CD4-positive, alpha-beta T cell (primary cell): Measurements from ENCODE around the gene PSMC3. TPM values are rescaled to one million over a fixed set of nuclear protein-coding genes. Genes with fewer than 3 reads are reported as not detected.

Experiments used
- ATAC-seq: fragments of 200-7000 bp; cut with Tn5 transposase; one replicate; pipeline ENCODE4 v1.10.0; 2022; ENCODE audit warnings: mild to moderate bottlenecking; ENCODE audit not compliant: poor library complexity
- CTCF ChIA-PET: fragments of 350-600 bp; sonication (Branson Sonifier 250); formaldehyde crosslinking; loops from one replicate; lab custom pipeline; 2021; ENCODE audit warnings: antibody characterized with exemption, inconsistent platforms; lab: Charles Lee
- POLR2A ChIA-PET: fragments of 350-600 bp; sonication (Branson Sonifier 250); formaldehyde crosslinking; loops from one replicate; lab custom pipeline; 2021; ENCODE audit warnings: antibody characterized with exemption, inconsistent platforms; lab: Charles Lee
- DNase-seq, 14 experiments: peaks; one replicate each; pipeline ENCODE4 v3.0.0-alpha.2; 2013 to 2020; ENCODE audit warnings: mixed read lengths in 2 of 14
- H3K27ac ChIP-seq, 2 donors: one replicate each; pipeline versions ENCODE4 v1.5.1 to v1.7.0; 2013; ENCODE audit warnings: low read length in 2 of 2, low read depth in 1 of 2, mild to moderate bottlenecking in 1 of 2
- H3K27me3 ChIP-seq, 2 experiments: 1 replicate in 1 of 2; 2 replicates in 1 of 2; pipeline versions ENCODE4 v1.6.1 to v1.7.0; 2013; ENCODE audit warnings: low read length in 2 of 2, control low read depth in 1 of 2, mild to moderate bottlenecking in 1 of 2, moderate library complexity in 1 of 2; ENCODE audit not compliant: insufficient read depth in 2 of 2, control insufficient read depth in 1 of 2
- H3K36me3 ChIP-seq: one replicate; pipeline ENCODE4 v1.6.1; 2013; ENCODE audit warnings: low read length, control low read depth; ENCODE audit not compliant: insufficient read depth
- H3K4me1 ChIP-seq: one replicate; pipeline ENCODE4 v1.6.1; 2013; ENCODE audit warnings: low read length, control low read depth; ENCODE audit not compliant: insufficient read depth
- H3K4me3 ChIP-seq: one replicate; pipeline ENCODE4 v1.5.1; 2013; ENCODE audit warnings: mild to moderate bottlenecking, low read length, moderate library complexity
- H3K9me3 ChIP-seq, 2 experiments: 1 replicate in 1 of 2; 2 replicates in 1 of 2; pipeline versions ENCODE4 v1.6.1 to v1.7.0; 2013; ENCODE audit warnings: low read length in 2 of 2, mild to moderate bottlenecking in 2 of 2, control low read depth in 1 of 2, moderate library complexity in 1 of 2; ENCODE audit not compliant: control insufficient read depth in 1 of 2, insufficient read depth in 1 of 2
- H3K27ac Mint-ChIP-seq: one replicate; pipeline ENCODE4 v1.8.0; 2020; ENCODE audit warnings: mixed read lengths
- H3K27me3 Mint-ChIP-seq: one replicate; pipeline ENCODE4 v1.8.0; 2021; ENCODE audit warnings: mixed read lengths
- H3K36me3 Mint-ChIP-seq: one replicate; pipeline ENCODE4 v1.8.0; 2021; ENCODE audit warnings: low read depth, mixed read lengths
- H3K4me1 Mint-ChIP-seq: one replicate; pipeline ENCODE4 v1.8.0; 2021; ENCODE audit warnings: low read depth, mixed read lengths
- H3K4me3 Mint-ChIP-seq: one replicate; pipeline ENCODE4 v1.8.0; 2020; ENCODE audit warnings: mild to moderate bottlenecking, mixed read lengths
- H3K9me3 Mint-ChIP-seq: one replicate; pipeline ENCODE4 v1.8.0; 2020; ENCODE audit warnings: mixed read lengths
- CTCF ChIP-seq: fragments of 200-600 bp; IDR thresholded peaks from one replicate; pipeline ENCODE4 v1.8.0; 2022; ENCODE audit warnings: antibody characterized with exemption, mild to moderate bottlenecking
- intact Hi-C, 2 experiments: fragments of 100-400 bp; cut with DNase I in 1 of 2; cut with micrococcal nuclease in 1 of 2; formaldehyde crosslinking; loops; one replicate each; pipeline versions ENCODE4 v1.15.1 to v1.9.0; 2023 to 2025; cut with DNase I, micrococcal nuclease
- total RNA-seq, 174 experiments: library from RNA in 2 of 174; stranded (reverse) in 2 of 174; gene quantifications; one replicate each; pipeline ENCODE4 v1.2.3 and lab custom pipeline; 2021 to 2026

Gene PSMC3
- total RNA-seq, 2 experiments from 2014 or later = 51.3 to 59.5 TPM

GRCh38 chr11:47400768-47401279, 25.4 kb downstream of the PSMC3 start:
- peak overlapping the region; percentile 71 for H3K4me3 ChIP-seq
- intact Hi-C loops = loop anchor here in 1 of 2 experiments (10.0 kb wide), 2 partner anchors 364 to 466 kb away; partner anchors contain the start of genes CSTPP1 and FNBP4

GRCh38 chr11:47399860-47400767, 26.1 kb downstream of the PSMC3 start:
- Mint-ChIP-seq H3K4me1 (peaks cover 33% of the 10 kb centered on the region), H3K9me3 (no peaks in the 10 kb centered on the region), H3K36me3 (no peaks in the 10 kb centered on the region), H3K27me3 (no peaks in the 10 kb centered on the region), H3K4me3 (peak overlapping the region; percentile 90), H3K27ac (peak overlapping the region; percentile 78)
- intact Hi-C loops = loop anchor here in 1 of 2 experiments (10.0 kb wide), 2 partner anchors 365 to 465 kb away; partner anchors contain the start of genes CSTPP1 and FNBP4
- no peaks in the 10 kb centered on the region for H3K36me3 ChIP-seq
- peak in 10 of 14 experiments; percentile 31 to 70 (median 50) for DNase-seq
- peak; percentile 76 for ATAC-seq
- ChIA-PET CTCF (interaction anchor here (0.6 to 2.0 kb wide), 4 partner anchors 8 to 54 kb away, joined by 3 to 9 read pairs (median 3); partner anchors contain the start of gene SLC39A13), POLR2A (interaction anchor here (0.6 to 1.7 kb wide), 9 partner anchors 8 to 29 kb away, joined by 3 to 12 read pairs (median 4); partner anchors contain the start of genes PSMC3, SLC39A13 and SPI1)
- peak overlapping the region; percentile 65 to 67 for H3K27ac ChIP-seq
- no peaks in the 10 kb centered on the region for H3K9me3 ChIP-seq
- H3K4me3 ChIP-seq = peak overlapping the region; percentile 71
- no peaks in the 10 kb centered on the region for H3K27me3 ChIP-seq
- H3K4me1 ChIP-seq = peaks cover 34% of the 10 kb centered on the region
- no peak for TF ChIP-seq CTCF

More at GRCh38 chr11:47400768-47401279, 25.4 kb downstream of the PSMC3 start:
- Histone ChIP-seq H3K9me3 (no peaks in the 10 kb centered on the region), H3K27ac (peak overlapping the region in 1 of 2 donors; percentile 67), H3K36me3 (no peaks in the 10 kb centered on the region), H3K27me3 (no peaks in the 10 kb centered on the region), H3K4me1 (peaks cover 27% of the 10 kb centered on the region)
- H3K27ac Mint-ChIP-seq = peak overlapping the region; percentile 78
- no peak for TF ChIP-seq CTCF
- DNase-seq (no peak), ATAC-seq (peak; percentile 9)
- POLR2A ChIA-PET = interaction anchor here (0.8 to 1.7 kb wide), 3 partner anchors 8 to 27 kb away, joined by 3 to 12 read pairs (median 10); partner anchors contain the start of genes PSMC3 and SLC39A13
- CTCF ChIA-PET = interaction anchor here (0.6 to 2.0 kb wide), 2 partner anchors 8 to 27 kb away, joined by 3 to 9 read pairs; partner anchors contain the start of gene SLC39A13
- H3K9me3 Mint-ChIP-seq = no peaks in the 10 kb centered on the region
- H3K27me3 Mint-ChIP-seq = no peaks in the 10 kb centered on the region
- H3K4me3 Mint-ChIP-seq = peak overlapping the region; percentile 90
- no peaks in the 10 kb centered on the region for H3K36me3 Mint-ChIP-seq
- peaks cover 26% of the 10 kb centered on the region for H3K4me1 Mint-ChIP-seq

GRCh38 chr11:47398551-47398950, 27.7 kb downstream of the PSMC3 start:
- no peaks in the 10 kb centered on the region for H3K36me3 Mint-ChIP-seq
- intact Hi-C loops = no loop called here
- no peak for TF ChIP-seq CTCF
- Histone ChIP-seq H3K4me3 (no peak overlapping the region), H3K27me3 (no peaks in the 10 kb centered on the region), H3K36me3 (peaks cover 2% of the 10 kb centered on the region), H3K4me1 (peaks cover 50% of the 10 kb centered on the region), H3K9me3 (no peaks in the 10 kb centered on the region), H3K27ac (peak overlapping the region in 1 of 2 donors; percentile 7)
- CTCF ChIA-PET = interaction anchor here (0.9 kb wide), 2 partner anchors 13 to 24 kb away, joined by 3 read pairs; no protein-coding TSS in a partner anchor
- H3K27me3 Mint-ChIP-seq = no peaks in the 10 kb centered on the region
- DNase-seq = peak in 1 of 14 experiments; percentile 2
- peak overlapping the region; percentile 78 for H3K27ac Mint-ChIP-seq
- peaks cover 47% of the 10 kb centered on the region for H3K4me1 Mint-ChIP-seq
- H3K4me3 Mint-ChIP-seq = peak overlapping the region; percentile 67
- no peaks in the 10 kb centered on the region for H3K9me3 Mint-ChIP-seq
- ATAC-seq = no peak
- POLR2A ChIA-PET = interaction anchor here (1.0 to 1.1 kb wide), 2 partner anchors 9 to 24 kb away, joined by 3 read pairs; no protein-coding TSS in a partner anchor
